Measurements from ENCODE around the gene IGSF3. TPM values are rescaled to one million over a fixed set of nuclear protein-coding genes. Genes with fewer than 3 reads are reported as not detected.

IGSF3 gene
- total and polyA plus RNA-seq, 10 of the 15 experiments (the other 5 are each of a cell fraction or from before 2014, with no cell fraction given) = 1.4 to 18.0 (median 9.6) TPM

DNA sequence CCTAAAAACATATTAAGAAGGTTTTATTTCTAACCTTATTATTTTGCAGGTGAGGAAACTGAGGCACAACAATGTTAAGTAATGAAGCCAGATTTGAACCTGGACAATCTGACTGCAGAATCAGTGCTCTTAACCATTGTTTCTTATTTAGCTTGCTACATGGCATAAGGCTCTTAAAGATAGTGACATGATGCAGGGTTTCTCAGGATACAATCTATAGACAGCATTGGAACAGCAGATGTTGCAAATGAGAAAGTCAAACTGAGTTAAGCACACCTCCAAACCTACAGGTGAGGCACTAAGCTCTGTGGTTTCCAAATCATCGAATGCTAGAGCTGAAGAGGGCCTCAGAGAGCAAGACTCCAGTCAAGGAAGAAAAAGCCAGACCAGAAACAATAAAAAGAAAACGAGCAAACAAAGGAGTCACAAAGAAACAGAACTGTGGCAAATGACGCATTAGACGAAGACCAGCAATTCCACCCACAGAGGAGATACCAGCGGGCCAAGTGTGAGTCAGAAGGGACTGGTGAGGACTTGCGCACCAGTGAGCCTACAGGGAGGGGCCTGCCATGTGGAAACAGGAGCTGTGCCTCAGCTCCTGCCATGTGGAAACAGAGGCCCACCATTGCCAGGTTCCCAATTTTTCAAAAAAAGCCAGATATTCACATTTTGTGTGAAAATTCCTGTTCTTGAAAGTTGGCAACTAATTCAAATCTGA, 111.1 kb downstream of the IGSF3 start (continued):
- TF ChIP-seq, protein P1, sequence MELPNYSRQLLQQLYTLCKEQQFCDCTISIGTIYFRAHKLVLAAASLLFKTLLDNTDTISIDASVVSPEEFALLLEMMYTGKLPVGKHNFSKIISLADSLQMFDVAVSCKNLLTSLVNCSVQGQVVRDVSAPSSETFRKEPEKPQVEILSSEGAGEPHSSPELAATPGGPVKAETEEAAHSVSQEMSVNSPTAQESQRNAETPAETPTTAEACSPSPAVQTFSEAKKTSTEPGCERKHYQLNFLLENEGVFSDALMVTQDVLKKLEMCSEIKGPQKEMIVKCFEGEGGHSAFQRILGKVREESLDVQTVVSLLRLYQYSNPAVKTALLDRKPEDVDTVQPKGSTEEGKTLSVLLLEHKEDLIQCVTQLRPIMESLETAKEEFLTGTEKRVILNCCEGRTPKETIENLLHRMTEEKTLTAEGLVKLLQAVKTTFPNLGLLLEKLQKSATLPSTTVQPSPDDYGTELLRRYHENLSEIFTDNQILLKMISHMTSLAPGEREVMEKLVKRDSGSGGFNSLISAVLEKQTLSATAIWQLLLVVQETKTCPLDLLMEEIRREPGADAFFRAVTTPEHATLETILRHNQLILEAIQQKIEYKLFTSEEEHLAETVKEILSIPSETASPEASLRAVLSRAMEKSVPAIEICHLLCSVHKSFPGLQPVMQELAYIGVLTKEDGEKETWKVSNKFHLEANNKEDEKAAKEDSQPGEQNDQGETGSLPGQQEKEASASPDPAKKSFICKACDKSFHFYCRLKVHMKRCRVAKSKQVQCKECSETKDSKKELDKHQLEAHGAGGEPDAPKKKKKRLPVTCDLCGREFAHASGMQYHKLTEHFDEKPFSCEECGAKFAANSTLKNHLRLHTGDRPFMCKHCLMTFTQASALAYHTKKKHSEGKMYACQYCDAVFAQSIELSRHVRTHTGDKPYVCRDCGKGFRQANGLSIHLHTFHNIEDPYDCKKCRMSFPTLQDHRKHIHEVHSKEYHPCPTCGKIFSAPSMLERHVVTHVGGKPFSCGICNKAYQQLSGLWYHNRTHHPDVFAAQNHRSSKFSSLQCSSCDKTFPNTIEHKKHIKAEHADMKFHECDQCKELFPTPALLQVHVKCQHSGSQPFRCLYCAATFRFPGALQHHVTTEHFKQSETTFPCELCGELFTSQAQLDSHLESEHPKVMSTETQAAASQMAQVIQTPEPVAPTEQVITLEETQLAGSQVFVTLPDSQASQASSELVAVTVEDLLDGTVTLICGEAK (IDR thresholded peaks at IDR 0.05; ENCODE audit: borderline replicate concordance) = no peak
- TF ChIP-seq SREBF2 (IDR thresholded peaks at IDR 0.05; ENCODE audit: low read length) = no peak
- TF ChIP-seq ZZZ3 (IDR thresholded peaks at IDR 0.05; ENCODE audit: control insufficient read depth, insufficient read length, low read depth) = no peak
- TF ChIP-seq, protein P2, sequence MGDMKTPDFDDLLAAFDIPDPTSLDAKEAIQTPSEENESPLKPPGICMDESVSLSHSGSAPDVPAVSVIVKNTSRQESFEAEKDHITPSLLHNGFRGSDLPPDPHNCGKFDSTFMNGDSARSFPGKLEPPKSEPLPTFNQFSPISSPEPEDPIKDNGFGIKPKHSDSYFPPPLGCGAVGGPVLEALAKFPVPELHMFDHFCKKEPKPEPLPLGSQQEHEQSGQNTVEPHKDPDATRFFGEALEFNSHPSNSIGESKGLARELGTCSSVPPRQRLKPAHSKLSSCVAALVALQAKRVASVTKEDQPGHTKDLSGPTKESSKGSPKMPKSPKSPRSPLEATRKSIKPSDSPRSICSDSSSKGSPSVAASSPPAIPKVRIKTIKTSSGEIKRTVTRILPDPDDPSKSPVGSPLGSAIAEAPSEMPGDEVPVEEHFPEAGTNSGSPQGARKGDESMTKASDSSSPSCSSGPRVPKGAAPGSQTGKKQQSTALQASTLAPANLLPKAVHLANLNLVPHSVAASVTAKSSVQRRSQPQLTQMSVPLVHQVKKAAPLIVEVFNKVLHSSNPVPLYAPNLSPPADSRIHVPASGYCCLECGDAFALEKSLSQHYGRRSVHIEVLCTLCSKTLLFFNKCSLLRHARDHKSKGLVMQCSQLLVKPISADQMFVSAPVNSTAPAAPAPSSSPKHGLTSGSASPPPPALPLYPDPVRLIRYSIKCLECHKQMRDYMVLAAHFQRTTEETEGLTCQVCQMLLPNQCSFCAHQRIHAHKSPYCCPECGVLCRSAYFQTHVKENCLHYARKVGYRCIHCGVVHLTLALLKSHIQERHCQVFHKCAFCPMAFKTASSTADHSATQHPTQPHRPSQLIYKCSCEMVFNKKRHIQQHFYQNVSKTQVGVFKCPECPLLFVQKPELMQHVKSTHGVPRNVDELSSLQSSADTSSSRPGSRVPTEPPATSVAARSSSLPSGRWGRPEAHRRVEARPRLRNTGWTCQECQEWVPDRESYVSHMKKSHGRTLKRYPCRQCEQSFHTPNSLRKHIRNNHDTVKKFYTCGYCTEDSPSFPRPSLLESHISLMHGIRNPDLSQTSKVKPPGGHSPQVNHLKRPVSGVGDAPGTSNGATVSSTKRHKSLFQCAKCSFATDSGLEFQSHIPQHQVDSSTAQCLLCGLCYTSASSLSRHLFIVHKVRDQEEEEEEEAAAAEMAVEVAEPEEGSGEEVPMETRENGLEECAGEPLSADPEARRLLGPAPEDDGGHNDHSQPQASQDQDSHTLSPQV (IDR thresholded peaks at IDR 0.05) = peak; percentile 41; the same call in 1 of the 2 replicates
- TF ChIP-seq RAD51 (IDR thresholded peaks at IDR 0.05) = no peak
- peak; percentile 94 for TF ChIP-seq EED (IDR thresholded peaks at IDR 0.05; ENCODE audit: low read depth)
- TF ChIP-seq HDGF (IDR thresholded peaks at IDR 0.05) = peak; percentile 98
- TF ChIP-seq STAT3 (IDR thresholded peaks at IDR 0.05; ENCODE audit: low read depth, low read length) = peak; percentile 84; the same call in 1 of the 2 replicates
- TF ChIP-seq YBX1 (IDR thresholded peaks at IDR 0.05) = no peak
- 0 out of 2 replicates have a peak, but pooled peaks have one; percentile 22 for TF ChIP-seq NR2F1 (conservative IDR thresholded peaks at IDR 0.05)
- peak; percentile 69 for TF ChIP-seq ZNF207 (IDR thresholded peaks at IDR 0.05; ENCODE audit: borderline replicate concordance)
- TF ChIP-seq NFIC (IDR thresholded peaks at IDR 0.05; ENCODE audit: low read depth, low read length) = peak; percentile 82; the same call in 1 of the 2 replicates
- TF ChIP-seq, protein P3, sequence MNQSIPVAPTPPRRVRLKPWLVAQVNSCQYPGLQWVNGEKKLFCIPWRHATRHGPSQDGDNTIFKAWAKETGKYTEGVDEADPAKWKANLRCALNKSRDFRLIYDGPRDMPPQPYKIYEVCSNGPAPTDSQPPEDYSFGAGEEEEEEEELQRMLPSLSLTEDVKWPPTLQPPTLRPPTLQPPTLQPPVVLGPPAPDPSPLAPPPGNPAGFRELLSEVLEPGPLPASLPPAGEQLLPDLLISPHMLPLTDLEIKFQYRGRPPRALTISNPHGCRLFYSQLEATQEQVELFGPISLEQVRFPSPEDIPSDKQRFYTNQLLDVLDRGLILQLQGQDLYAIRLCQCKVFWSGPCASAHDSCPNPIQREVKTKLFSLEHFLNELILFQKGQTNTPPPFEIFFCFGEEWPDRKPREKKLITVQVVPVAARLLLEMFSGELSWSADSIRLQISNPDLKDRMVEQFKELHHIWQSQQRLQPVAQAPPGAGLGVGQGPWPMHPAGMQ (IDR thresholded peaks at IDR 0.05; ENCODE audit: borderline replicate concordance) = no peak
- peak; percentile 15; the same call in 1 of the 2 replicates for TF ChIP-seq TARDBP (IDR thresholded peaks at IDR 0.05; ENCODE audit: borderline replicate concordance)
- no peak for TF ChIP-seq KDM1A (IDR thresholded peaks at IDR 0.05; ENCODE audit: borderline replicate concordance)
- no peak for TF ChIP-seq EZH2 (IDR thresholded peaks at IDR 0.05; ENCODE audit: borderline replicate concordance, control insufficient read depth, low read depth, low read length)
- TF ChIP-seq WRNIP1 (IDR thresholded peaks at IDR 0.05; ENCODE audit: borderline replicate concordance, low read depth, low read length) = 0 out of 2 replicates have a peak, but pooled peaks have one; percentile 56
- TF ChIP-seq HCFC1 (IDR thresholded peaks at IDR 0.05; ENCODE audit: low read length) = no peak
- peak; percentile 49; the same call in 1 of the 2 replicates for TF ChIP-seq TCF12 (IDR thresholded peaks at IDR 0.05; ENCODE audit: low read depth, low read length)
